MM.1S (cell line): Measurements from ENCODE around the gene SHKBP1.

Experiments
- CTCF ChIP-seq: fragments of 300-600 bp; sonication (generic); IDR thresholded peaks from 2 replicates; pipeline ENCODE4 v1.5.1; 2016; ENCODE audit warnings: antibody characterized with exemption, low read length, mixed read lengths
- EZH2 ChIP-seq: fragments of 300-600 bp; sonication (generic); optimal IDR thresholded peaks from 2 replicates; pipeline ENCODE3; 2017; ENCODE audit warnings: low read depth, mild to moderate bottlenecking, antibody characterized with exemption, low read length, mixed read lengths

- TF ChIP-seq CTCF (no peak), EZH2 (no peak)
Measured at GRCh38 chr19:40543029-40543597, 33.6 kb upstream of the SHKBP1 start.
